Measurements from ENCODE around the gene DOCK8. TPM values are rescaled to one million over a fixed set of nuclear protein-coding genes. Genes with fewer than 3 reads are reported as not detected.
A peak's percentile ranks its signal among the peaks of the same experiment; 100 is the strongest.

The DOCK8 gene
- total RNA-seq, 1 donor = 73.2 TPM

DNA sequence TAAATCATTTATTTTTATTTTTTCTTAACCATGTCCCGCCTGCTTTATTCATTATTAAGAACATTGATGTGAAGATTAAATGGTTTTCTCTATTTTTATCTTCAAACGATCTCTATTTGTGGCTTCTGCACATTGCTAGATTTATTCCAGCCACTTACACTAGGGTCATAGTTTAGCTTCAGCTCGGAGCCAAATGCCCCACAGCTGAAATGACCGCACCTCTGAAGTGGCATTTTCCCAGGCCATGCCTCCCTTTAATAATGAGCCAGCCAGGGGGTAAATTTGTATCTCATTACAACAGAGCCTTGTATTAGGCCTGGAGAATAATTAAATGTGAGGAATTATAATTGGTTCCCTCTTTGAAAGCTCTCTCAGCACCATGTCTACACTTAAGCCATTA is 89.4 kb downstream of the DOCK8 start:
- DNase-seq (ENCODE audit: low read depth in 2 of 3, low spot score in 2 of 3) = no peak

DNA sequence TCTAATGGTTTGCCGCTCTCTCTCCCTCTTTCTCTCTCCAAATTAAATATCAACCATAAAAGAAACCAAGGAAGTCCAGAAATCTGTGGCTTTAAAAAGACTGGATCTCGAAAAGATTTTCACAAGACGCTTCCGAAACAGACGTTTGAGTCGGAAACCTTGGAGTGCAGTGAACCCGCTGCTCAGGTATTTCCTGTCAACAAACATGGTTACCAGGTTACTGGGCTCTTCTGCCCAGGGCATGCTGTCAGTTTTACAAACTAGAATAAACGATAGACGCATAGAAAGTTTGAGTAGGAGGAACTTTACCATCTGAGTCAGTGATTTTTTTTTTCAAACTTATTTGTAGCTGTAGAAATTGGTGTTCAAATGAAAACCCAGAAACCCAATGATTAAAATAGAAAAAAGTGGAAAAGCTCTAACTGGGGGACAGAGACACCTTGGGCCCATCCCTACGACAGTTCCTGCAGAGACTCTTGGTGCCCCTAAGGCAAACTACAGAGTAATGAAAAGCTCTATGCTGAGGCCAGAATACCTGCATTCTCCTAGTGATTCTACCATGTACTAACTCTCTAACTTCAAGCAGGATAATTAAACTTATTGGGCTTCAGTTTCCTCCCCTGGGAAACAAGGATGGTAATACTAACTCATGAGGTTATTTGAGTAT is 90.0 kb downstream of the DOCK8 start:
- no peak for DNase-seq (ENCODE audit: low read depth in 2 of 3, low spot score in 2 of 3)

DNA sequence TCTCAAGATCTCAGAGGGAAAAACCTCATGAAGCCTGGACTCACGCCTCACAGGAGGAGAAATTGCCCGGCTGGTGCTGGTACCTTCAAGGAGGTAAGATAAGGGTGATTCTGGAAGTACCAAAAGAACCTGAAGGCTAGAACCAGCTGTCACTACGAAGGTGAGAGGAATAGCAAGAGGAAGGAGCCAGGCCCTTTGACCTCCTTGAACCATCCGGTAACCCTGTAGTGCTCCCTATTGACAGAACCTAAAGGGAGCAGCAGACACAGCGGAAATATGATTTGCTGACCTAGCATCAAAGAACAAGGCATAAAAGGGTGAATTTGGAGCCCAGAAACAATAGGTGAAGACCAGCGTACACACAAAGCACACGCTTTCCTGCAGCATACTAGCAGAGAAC is 92.2 kb downstream of the DOCK8 start:
- DNase-seq (ENCODE audit: low read depth in 2 of 3, low spot score in 2 of 3) = peak in 2 of 3 donors; percentile 54 to 72

DNA sequence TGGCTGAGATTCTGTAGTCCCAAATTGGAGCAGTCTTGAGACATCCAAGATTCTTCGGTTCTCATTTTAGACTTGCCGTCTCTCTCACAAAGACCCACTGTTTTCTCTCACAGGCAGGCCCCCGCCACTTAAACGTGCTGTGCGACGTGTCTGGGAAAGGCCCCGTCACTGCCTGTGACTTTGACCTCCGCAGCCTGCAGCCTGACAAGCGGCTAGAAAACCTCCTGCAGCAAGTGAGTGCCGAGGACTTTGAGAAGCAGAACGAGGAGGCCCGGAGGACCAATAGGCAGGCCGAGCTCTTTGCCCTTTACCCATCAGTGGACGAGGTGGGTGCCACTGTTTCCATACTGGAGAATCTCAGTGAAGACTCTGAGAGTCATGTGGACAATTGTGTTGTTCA is 97.2 kb downstream of the DOCK8 start:
- no peak for DNase-seq (ENCODE audit: low read depth in 2 of 3, low spot score in 2 of 3)

DNA sequence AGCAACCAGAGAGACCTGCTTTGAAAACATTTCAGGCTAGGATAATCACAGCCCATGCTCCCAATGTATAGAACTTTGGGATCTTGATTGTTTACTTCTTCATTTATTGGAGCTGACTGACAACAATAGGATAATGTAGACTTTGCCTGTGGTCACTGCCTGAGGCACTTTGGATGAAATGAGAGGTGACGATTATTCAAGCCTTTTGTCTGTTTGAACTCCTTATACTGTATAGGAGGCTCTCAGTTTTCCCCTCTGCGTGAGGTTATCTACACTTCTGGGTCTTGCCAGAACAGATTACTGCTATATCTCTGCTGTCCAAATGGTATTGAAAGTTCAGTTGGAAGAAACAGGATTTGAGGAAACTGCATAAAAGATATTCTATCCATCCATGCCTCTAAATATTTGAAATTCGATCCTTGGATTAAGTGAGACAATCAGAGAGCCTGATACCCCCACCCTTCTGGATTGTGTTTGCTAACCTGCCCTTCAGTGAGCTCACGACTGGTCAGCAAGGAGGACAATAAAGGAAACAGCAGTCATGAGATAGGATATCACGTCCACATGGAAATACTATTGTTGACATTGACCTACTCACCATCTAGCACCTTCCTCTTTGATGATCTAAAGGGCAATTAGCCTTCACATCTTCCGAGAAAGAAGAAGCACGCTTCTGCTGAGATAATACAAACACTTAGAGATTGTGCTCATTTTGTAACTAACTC is 98.1 kb downstream of the DOCK8 start:
- no peak for DNase-seq (ENCODE audit: low read depth in 2 of 3, low spot score in 2 of 3)

DNA sequence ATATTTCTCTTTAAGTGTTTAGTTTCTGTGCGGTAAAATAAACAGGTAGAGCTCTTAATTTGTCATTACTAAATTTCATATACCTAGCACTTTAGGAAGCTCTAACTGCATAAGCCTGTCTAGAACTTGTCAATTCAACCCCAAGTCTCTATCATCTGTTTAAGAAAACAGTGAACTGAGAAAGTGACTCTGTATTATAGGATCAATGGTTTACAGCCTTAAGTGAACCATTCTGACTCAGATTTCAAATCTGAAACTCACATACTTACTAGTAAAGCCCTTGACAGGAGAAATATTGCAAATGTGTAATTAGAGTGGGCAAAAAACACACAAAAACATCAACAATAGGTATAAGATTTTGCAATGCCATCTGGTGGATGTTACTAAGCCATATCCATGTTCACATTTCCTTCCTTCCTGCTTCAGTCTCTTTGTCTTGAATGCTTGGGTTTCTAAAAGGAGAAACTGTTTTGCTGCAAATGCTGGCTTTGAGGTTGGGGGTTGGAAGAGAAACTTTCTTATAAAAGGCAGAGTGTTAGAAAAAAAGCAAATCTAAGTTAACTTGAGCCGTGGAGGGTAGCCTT is 101.8 kb downstream of the DOCK8 start:
- DNase-seq (ENCODE audit: low read depth in 2 of 3, low spot score in 2 of 3) = peak in 2 of 3 donors; percentile 10 to 53

DNA sequence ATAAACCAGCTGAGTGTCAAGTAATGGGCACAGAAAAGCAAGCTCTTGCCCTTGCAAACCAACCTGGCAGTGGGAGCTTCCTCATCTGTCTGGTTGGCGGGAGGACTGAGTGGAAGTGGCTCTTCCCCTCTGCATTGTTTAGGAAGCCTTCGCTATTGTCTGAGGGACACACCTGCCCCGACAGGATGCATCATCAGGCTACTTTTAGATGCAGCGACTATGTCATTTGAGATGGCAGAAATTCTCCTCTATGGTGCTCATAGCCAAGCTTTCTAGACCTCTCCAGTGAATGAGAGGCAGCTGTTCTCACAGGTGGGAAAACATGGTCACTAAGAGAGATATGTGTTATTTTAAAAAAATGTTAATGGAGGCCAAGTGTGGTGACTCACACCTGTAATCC is 104.0 kb downstream of the DOCK8 start:
- no peak for DNase-seq (ENCODE audit: low read depth in 2 of 3, low spot score in 2 of 3)

DNA sequence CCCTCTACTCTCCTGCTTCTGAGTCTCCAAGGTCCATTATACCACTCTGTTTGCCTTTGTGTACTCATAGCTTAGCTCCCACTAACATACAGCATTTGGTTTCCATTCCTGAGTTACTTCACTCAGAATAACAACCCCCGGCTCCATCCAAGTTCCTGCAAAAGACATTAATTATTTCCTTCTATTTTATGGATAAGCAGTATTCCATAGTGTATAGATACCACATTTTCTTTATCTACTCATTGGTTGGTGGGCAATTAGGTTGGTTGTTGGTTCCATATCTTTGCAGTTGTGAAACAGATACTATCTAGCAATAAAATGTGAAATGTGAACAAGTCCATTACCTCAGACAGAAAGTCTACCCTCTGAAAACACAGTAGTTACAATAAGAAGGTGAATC is 110.3 kb downstream of the DOCK8 start:
- no peak for DNase-seq (ENCODE audit: low read depth in 2 of 3, low spot score in 2 of 3)

DNA sequence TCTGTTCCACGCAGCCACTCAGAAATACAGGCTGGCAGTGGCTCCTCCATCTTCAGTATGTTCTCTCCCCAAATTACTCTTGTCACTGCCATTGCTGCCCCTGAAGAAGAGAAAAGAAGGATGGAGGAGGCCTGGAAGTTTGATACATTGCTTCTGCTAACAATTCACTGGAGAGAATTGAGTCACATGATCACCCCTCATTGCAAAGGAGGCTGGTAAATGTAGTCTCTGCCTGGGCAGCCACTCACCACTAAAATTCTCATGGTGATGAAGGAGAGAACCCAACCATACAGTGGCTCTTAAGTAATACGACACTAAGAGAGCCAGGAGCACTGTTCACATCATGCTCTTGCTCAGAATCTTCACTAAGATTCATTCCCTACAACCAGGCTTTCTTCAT is 112.0 kb downstream of the DOCK8 start:
- DNase-seq (ENCODE audit: low read depth in 2 of 3, low spot score in 2 of 3) = no peak

DNA sequence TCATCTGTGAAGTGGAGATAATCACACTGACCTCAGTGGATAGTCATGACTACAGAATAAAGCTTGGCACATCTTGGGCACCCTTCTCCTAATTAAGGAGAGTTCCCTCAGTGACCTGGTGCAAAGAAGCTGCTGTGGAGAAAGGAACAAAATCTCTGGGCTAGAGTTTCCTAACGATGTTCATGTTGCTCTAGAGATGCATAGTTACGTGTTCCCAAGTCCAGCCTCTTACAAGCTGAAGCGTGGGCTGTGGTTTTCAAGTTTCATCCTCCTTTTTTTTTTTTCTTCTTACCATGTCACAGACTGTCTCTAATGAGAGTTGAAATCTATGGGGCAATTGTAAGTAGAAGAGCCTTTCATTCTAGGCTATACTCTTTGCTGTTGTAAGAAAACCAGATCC is 113.8 kb downstream of the DOCK8 start:
- no peak for DNase-seq (ENCODE audit: low read depth in 2 of 3, low spot score in 2 of 3)

DNA sequence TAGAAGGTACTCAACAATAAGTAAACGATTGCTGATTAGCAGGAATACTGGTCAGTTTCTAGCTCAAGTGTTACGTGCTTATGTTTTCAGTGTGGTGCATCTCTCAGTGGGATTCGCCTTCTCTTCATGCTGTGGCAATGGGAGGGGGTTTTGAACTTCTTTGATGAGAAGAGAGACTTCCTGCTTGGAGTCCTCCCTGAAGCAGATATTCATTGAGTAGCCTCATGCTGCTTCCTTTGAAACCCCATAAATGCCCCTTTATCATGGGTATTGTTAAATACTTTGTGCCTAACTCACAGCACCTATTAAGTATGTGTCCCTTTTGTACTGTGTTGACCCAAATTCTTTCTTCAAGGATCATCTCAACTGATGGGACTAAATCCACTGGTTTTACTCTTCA is 116.5 kb downstream of the DOCK8 start:
- no peak for DNase-seq (ENCODE audit: low read depth in 2 of 3, low spot score in 2 of 3)

DNA sequence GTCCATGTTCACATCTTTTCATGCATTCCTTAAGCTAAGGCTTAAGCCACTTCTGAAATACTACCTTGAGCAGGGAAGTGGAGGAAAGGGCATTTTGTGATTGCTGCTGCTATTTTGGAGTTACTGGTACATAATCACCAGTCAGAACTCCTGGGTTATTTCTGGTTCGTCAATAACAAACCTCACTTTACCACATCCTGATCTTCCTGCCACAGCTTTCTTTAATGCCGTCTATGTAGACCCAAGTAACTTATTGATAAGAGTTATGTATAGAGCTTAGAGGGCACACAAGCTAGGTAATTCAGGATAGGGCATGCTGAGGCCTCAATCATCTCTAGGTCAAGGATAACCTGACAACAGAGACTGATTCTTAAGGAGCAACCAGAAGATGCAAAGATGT is 120.7 kb downstream of the DOCK8 start:
- DNase-seq (ENCODE audit: low read depth in 2 of 3, low spot score in 2 of 3) = no peak

DNA sequence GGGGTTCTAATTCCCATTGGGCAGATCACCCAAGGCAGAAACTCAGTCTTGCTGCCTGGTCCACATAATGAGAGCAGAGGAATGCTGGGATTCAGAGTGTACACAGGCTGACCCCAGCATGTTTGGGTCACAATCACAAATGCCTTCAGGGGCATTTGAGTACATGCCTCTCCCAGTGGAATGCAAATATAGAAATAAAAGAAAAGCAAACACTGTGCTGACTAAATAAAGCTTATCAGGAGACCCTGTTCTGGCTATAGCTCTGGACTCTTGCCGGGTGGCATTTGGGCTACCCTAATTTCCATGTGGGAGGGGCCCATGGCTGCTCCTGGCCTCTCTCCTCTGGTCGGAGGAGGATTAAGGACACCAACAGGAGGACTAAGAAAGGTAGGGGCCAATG is 121.4 kb downstream of the DOCK8 start:
- DNase-seq (ENCODE audit: low read depth in 2 of 3, low spot score in 2 of 3) = no peak

DNA sequence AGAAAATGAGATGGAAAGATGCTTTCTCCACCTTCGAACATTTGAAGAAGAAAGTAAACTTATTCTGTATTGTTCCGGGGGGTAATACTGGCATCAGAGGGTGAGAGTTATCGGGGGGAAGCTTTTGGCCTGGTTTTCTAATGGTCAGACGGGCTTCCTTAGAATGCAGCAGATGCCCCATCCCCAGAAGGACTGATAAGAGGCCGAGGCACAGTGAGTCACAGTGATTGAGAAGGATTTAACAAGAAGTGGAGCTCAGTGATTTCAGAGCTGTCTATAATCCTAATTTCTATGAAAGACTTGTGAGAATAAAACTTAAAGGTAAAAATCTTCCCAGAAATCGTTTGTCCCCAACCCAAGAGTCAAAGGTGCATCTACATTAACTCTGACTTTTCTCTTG is 123.9 kb downstream of the DOCK8 start:
- DNase-seq (ENCODE audit: low read depth in 2 of 3, low spot score in 2 of 3) = no peak

DNA sequence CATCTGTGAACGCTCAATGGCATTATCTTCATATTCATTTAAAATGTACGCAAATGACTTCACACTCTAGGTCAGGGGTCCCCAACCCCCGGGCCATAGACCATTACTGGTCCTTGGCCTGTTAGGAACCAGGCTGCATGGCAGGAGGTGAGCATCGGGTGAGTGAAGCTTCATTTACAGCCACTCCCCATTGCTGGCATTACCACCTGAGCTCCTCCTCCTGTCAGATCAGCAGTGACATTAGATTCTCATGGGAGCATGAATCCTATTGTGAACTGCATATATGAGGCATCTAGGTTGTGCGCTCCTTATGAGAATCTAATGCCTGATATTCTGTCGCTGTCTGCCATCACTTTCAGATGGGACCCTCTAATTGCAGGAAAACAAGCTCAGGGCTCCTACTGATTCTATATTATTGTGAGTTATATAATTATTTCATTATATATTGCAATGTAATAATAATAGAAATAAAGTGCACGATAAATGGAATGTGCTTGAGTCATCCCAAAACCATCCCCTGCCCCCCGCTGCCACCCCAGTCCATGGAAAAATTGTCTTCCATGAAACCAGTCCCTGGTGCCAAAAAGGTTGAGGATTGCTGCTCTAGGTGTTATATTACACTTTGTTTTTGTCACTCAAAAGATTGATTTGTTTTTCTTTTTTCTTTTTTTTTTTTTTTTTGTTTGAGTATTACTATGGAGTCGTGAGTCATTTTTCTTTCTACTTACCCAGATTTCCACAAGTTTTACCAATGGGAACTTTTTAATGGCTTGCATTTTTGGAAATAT is 127.2 kb downstream of the DOCK8 start:
- no peak for DNase-seq (ENCODE audit: low read depth in 2 of 3, low spot score in 2 of 3)

DNA sequence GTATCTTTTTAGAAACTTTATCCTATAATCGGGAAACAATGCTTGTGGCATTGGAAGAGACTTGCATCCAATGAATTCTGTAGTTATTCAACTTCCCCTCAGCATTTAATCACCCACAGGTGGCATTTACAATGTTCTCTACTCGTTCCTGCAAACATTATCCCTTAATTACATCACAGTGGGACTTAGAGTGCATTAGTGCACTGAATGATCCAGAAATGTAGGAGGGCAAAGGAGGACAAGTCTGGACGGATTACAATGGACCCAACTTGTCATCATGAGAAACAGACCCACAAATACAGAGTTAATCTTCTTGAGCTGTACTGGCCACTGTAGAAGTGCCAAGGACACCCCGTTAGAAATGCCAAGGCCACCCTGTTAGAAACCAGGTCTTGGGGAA is 129.1 kb downstream of the DOCK8 start:
- no peak for DNase-seq (ENCODE audit: low read depth in 2 of 3, low spot score in 2 of 3)

DNA sequence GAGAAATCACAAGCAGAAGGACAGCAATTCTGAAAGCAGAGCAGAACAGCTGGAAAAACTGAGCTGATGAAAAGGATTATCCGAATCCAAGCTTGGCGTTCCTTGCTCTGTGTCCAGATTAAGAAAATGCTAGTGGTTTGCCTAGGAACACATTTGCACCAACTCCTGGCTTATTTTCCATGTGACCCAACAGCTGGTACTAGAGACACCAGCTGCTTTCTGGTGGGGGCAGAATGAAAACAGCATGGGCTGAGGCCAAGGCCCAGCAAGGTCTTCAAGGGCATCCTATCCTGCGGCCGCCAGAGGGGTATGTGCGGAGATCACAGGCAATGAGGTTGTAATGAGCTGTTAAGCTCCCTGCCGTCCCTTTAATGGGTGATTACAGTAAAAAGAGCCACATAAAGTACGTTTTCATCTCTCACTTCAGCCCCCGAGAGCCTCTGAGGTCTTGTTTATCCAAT is 131.5 kb downstream of the DOCK8 start:
- DNase-seq (ENCODE audit: low read depth in 2 of 3, low spot score in 2 of 3) = no peak

DNA sequence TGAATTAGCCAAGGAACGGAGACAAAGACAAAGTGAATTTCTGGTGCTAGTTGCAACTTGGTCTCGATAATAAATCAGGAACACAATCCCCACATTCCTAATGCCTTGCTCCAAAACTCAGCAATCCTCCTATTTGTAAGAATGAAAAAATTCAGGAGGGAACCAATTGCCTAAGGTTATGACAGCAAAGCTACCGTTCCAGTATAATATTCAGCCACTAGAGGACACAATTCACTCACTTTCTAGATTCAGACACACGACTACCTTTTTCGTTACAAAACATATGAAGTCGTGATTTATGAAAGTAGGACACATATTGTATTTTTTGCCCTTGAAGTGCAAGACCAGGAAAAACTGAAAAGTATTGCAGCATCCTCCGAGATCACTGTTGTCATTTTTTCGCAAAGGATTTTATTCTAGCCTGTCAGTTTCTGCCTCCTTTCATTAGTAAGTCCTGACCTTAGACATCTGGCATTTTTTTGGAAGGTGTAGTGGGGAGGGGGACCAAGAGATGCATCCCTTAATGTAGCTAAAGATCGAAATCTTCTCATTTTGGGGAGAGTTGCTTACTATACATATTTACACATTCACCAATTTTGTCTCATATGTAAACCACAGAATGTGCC is 133.1 kb downstream of the DOCK8 start:
- DNase-seq (ENCODE audit: low read depth in 2 of 3, low spot score in 2 of 3) = peak in 2 of 3 donors; percentile 9 to 38

DNA sequence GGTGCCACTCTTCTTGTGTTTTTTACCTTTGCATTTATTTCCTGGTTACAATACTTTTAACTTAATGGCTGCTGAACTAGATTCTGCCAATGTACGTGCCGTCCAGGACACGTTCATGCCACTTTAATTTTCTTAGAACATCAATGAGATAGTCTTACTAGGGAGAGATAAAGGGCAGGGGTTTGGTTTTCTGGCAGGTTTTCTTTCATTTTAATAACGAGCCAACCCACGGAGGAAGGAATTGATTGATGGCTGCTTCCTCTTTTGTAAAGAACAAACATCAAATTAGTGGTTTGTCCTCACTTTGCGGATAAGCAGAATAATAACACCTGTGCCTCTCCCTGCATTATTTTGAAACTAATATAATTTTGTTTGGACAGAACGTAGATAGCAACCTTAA is 135.7 kb downstream of the DOCK8 start:
- peak in 2 of 3 donors; percentile 18 to 45 for DNase-seq (ENCODE audit: low read depth in 2 of 3, low spot score in 2 of 3)

DNA sequence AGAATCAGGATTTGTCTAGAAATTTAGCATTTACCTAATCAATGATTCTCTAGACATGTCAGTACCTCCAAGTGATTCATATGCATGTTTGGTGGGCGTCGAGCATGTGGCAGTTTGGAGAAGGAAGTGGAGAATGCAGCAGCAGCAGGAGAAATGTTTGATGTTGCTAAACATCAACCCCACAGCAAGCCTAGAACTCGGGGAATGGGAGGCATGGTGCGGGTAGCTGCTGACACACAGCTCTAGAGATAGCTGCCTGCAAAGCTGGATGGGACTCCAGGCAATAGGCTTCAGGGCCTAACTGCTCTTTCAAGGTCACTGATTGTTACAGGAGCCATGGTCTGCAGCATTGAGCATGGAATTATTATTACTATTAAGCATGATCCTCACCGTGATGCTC is 137.3 kb downstream of the DOCK8 start:
- DNase-seq (ENCODE audit: low read depth in 2 of 3, low spot score in 2 of 3) = no peak

DNA sequence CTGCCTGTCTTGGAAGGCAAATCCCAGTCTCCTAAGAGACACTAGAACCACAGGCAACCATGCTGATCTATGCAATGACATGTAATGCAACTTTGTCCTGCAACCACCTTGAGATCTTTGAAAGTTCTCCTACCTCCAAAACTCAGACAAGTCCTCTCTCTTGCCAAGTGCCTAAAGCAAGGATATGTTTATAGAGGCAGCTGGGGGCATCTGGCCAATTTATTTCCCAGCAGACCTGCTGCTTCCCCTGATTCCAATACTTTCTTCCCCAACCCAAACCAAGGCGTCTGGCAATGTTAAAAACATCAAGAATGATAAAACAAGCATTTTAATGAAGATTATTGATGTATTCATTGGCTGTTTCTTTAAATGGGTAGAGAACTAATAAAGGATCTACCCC is 138.4 kb downstream of the DOCK8 start:
- no peak for DNase-seq (ENCODE audit: low read depth in 2 of 3, low spot score in 2 of 3)
